ENCODE measurements around the gene TTC33. TPM values are rescaled to one million over a fixed set of nuclear protein-coding genes. Genes with fewer than 3 reads are reported as not detected.
"Not testable (repeated sequence)": the region's sequence is repeated elsewhere in the genome, so short reads cannot be mapped to it uniquely, and the experiment has no call there.

Gene TTC33
- total RNA-seq, 1 donor from 2014 or later: 14.3 TPM

GRCh38 chr5:40603378-40603777 is 152.4 kb downstream of the TTC33 start:
- Histone ChIP-seq H3K9me3 (replicated peaks) (no peaks in the 10 kb centered on the region), H3K27me3 (ENCODE audit: low read depth) (no peaks in the 10 kb centered on the region), H3K27ac (replicated peaks) (no peak overlapping the region), H3K4me3 (no peak overlapping the region), H3K4me1 (peaks cover 11% of the 10 kb centered on the region), H3K36me3 (no peaks in the 10 kb centered on the region)
- no peak for DNase-seq
- no peak for TF ChIP-seq CTCF (IDR thresholded peaks at IDR 0.05; ENCODE audit: borderline replicate concordance)
- intact Hi-C loops (cut with micrococcal nuclease): no loop called here

GRCh38 chr5:40601198-40601868 is 154.4 kb downstream of the TTC33 start:
- Histone ChIP-seq H3K4me1 (peaks cover 8% of the 10 kb centered on the region), H3K36me3 (no peaks in the 10 kb centered on the region), H3K9me3 (replicated peaks) (no peaks in the 10 kb centered on the region), H3K27me3 (ENCODE audit: low read depth) (no peaks in the 10 kb centered on the region), H3K4me3 (no peak overlapping the region), H3K27ac (replicated peaks) (no peak overlapping the region)
- DNase-seq: no peak
- no peak for TF ChIP-seq CTCF (IDR thresholded peaks at IDR 0.05; ENCODE audit: borderline replicate concordance)
- intact Hi-C loops (cut with micrococcal nuclease): no loop called here

- Histone ChIP-seq H3K27ac (replicated peaks) (no peak overlapping the region), H3K4me1 (no peaks in the 10 kb centered on the region), H3K27me3 (ENCODE audit: low read depth) (no peaks in the 10 kb centered on the region), H3K36me3 (no peaks in the 10 kb centered on the region), H3K4me3 (no peak overlapping the region), H3K9me3 (replicated peaks) (no peaks in the 10 kb centered on the region)
- TF ChIP-seq CTCF (IDR thresholded peaks at IDR 0.05; ENCODE audit: borderline replicate concordance): no peak
- no peak for DNase-seq
- intact Hi-C loops (cut with micrococcal nuclease): no loop called here
Measured at GRCh38 chr5:40600383-40600782, 155.4 kb downstream of the TTC33 start.

- Histone ChIP-seq H3K4me3 (no peak overlapping the region), H3K4me1 (no peaks in the 10 kb centered on the region), H3K27me3 (ENCODE audit: low read depth) (no peaks in the 10 kb centered on the region), H3K9me3 (replicated peaks) (no peaks in the 10 kb centered on the region), H3K27ac (replicated peaks) (no peak overlapping the region), H3K36me3 (no peaks in the 10 kb centered on the region)
- intact Hi-C loops (cut with micrococcal nuclease): no loop called here
- no peak for TF ChIP-seq CTCF (IDR thresholded peaks at IDR 0.05; ENCODE audit: borderline replicate concordance)
- no peak for DNase-seq
Measured at GRCh38 chr5:40599676-40600075, 156.1 kb downstream of the TTC33 start.

GRCh38 chr5:40594811-40595210 is 160.9 kb downstream of the TTC33 start:
- TF ChIP-seq CTCF (IDR thresholded peaks at IDR 0.05; ENCODE audit: borderline replicate concordance): no peak
- no peak overlapping the region for H3K4me3 ChIP-seq
- no peaks in the 10 kb centered on the region for H3K27me3 ChIP-seq (ENCODE audit: low read depth)
- H3K27ac ChIP-seq (replicated peaks): no peak overlapping the region
- intact Hi-C loops (cut with micrococcal nuclease): no loop called here
- no peaks in the 10 kb centered on the region for H3K4me1 ChIP-seq
- DNase-seq: no peak
- H3K9me3 ChIP-seq (replicated peaks): no peaks in the 10 kb centered on the region
- H3K36me3 ChIP-seq: no peaks in the 10 kb centered on the region

GRCh38 chr5:40591727-40592396 is 163.9 kb downstream of the TTC33 start:
- intact Hi-C loops (cut with micrococcal nuclease); H3K4me1 ChIP-seq; H3K9me3 ChIP-seq (replicated peaks); H3K27me3 ChIP-seq (ENCODE audit: low read depth); H3K36me3 ChIP-seq; H3K27ac ChIP-seq (replicated peaks); H3K4me3 ChIP-seq; DNase-seq: not testable (repeated sequence)
